ENCODE measurements around the gene GHRL.

Gene GHRL

DNA sequence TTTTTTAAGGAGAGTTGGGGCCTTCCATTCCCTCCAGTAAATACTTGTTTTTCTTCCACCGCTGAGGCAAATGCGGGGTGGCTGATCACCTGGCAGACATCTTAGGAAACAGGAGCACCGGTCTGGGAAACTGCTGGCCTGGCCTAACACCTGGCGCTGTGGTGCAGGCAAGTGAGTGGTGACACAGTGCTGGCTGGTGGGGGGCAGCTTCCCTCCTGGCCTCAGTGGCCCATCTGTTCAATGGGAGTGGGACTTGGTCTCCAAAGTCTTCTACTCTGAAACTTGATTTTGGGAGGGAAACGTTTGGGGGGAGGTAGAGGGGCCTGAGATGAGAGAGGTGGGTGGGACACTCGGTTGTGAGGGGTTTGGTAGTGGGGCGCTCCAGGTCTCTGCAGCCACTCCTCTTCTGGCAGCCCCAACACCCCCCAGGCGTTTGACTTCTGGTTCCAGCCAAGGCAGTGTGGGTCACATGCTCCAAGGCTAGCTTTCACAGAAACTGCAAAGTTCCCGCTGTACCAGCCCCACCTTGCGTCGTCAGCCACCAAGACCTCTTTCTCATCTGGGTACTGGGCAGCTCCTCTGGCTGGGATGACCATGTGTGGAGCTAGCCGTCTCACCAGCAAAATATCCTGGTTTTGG lies 4.7 kb downstream of the GHRL start:
- H3K36me3 ChIP-seq (ENCODE audit: insufficient read depth, low read length) = peaks cover 20% of the 10 kb centered on the region; the same call in 1 of the 2 replicates
- H3K79me2 ChIP-seq (ENCODE audit: control insufficient read depth, insufficient read depth, low read length, unreplicated experiment) = peaks cover under 1% of the 10 kb centered on the region
- H3K27ac ChIP-seq (ENCODE audit: low read depth, low read length) = no peak overlapping the region
- no peak overlapping the region for H2AFZ ChIP-seq (ENCODE audit: low read length, unreplicated experiment)
- peaks cover 20% of the 10 kb centered on the region for H3K4me1 ChIP-seq (ENCODE audit: control insufficient read depth, insufficient read depth, low read length, unreplicated experiment)
- no peak overlapping the region for H3K4me3 ChIP-seq (ENCODE audit: low read depth, low read length)
- no peaks in the 10 kb centered on the region for H3K27me3 ChIP-seq (ENCODE audit: insufficient read depth, low read length)

DNA sequence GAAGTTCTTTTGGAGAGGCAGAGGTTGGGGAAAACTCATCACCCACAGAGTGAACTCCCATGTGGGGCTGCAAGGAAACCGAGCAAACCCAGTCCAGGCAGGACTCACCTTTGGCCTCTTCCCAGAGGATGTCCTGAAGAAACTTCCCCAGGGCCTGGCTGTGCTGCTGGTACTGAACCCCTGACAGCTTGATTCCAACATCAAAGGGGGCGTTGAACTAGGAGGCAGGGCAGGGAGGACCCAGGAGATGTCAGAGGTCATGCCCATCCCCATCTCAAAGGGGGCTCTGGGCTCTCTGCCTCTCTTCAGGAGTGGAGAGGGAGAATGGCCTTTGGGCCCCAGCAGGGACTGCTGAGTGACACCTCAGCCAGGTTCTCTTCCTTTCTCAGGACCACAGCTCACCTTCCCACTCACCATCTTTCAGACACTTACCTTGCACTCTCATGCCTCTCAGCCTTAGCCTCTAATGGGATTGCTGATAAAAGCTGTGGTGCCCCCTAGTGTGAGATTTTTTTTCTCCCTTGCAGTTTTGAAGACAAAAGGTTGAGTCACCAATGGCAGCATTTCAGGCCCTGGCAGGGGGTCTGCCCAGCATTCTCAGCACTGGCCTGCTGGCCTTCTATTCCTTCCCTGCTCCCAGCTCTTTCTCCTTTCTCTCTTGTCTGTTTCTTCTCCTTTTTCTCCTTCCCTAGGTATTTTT lies 6.0 kb downstream of the GHRL start:
- H3K27ac ChIP-seq (ENCODE audit: low read depth, low read length) = no peak overlapping the region
- H3K27me3 ChIP-seq (ENCODE audit: insufficient read depth, low read length) = no peaks in the 10 kb centered on the region
- peaks cover 9% of the 10 kb centered on the region; the same call in 1 of the 2 replicates for H3K36me3 ChIP-seq (ENCODE audit: insufficient read depth, low read length)
- H3K4me1 ChIP-seq (ENCODE audit: control insufficient read depth, insufficient read depth, low read length, unreplicated experiment) = peaks cover 17% of the 10 kb centered on the region
- H3K4me3 ChIP-seq (ENCODE audit: low read depth, low read length) = no peak overlapping the region
- H2AFZ ChIP-seq (ENCODE audit: low read length, unreplicated experiment) = no peak overlapping the region
- H3K79me2 ChIP-seq (ENCODE audit: control insufficient read depth, insufficient read depth, low read length, unreplicated experiment) = peaks cover 2% of the 10 kb centered on the region

DNA sequence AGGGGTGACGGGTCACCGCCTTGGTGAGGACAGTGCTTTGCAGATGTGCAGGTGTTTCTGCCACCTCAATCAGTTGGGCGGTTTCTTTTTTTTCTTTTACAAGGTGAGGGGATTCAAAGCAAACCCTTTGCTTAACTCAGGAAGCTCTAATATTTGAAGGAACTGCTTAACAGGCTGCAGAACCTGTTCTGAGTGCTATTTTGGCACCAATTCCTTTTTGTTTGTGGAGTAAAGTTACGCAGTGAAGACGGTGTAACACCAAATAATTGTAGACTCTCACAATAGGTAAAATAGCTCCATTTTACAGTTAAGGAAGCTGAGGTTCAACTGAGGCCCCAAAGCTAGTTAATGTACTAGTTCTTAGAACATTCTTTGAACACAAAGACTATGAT lies 6.6 kb downstream of the GHRL start:
- Histone ChIP-seq H3K27me3 (ENCODE audit: insufficient read depth, low read length) (no peaks in the 10 kb centered on the region), H2AFZ (ENCODE audit: low read length, unreplicated experiment) (no peak overlapping the region), H3K79me2 (ENCODE audit: control insufficient read depth, insufficient read depth, low read length, unreplicated experiment) (peaks cover 2% of the 10 kb centered on the region), H3K4me3 (ENCODE audit: low read depth, low read length) (no peak overlapping the region), H3K4me1 (ENCODE audit: control insufficient read depth, insufficient read depth, low read length, unreplicated experiment) (peaks cover 19% of the 10 kb centered on the region), H3K36me3 (ENCODE audit: insufficient read depth, low read length) (0 out of 2 replicates have a peak, but pooled peaks cover 8% of the 10 kb centered on the region), H3K27ac (ENCODE audit: low read depth, low read length) (no peak overlapping the region)

DNA sequence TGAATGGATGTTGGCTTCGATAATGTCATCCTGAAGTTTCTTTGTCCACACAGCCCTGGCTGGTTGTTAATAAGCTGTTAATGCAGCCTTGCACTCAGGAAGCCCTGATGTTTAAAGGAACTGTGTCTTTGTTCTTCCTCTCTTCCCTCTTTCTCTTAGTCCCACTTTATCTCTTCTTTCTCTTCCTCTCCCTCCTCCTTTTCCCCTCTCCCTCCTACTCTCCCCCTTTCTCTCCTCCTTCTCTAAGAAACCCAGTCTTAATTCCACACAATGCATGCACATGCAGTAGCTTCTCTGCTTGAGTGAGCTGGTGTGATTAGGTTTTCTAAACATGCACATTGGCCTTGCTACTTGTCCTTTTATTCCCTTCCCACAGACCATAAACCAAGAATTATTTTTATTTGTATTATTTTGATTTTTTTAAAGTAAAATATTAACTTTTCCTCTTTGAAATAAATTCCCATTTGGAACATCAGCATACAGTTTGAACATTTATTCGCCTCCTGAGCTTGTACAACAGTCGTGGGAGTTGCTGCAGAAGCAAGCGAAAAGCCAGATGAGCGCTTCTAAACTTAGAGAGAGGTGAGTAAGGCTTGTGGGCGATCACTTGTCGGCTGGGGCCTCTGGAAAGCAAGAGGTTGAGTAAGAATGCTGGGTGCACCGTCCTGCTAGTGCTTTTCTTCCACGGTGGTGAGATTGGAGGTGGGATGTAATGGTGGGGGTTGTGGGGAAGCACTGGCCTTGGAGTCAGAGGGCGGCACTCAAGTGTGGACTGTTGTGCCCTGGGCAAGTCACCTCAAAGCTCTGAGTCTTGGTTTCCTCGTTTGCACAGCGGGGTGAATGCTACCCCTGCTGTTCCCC lies 7.2 kb downstream of the GHRL start:
- Histone ChIP-seq H3K4me3 (ENCODE audit: low read depth, low read length) (no peak overlapping the region), H3K4me1 (ENCODE audit: control insufficient read depth, insufficient read depth, low read length, unreplicated experiment) (peaks cover 19% of the 10 kb centered on the region), H2AFZ (ENCODE audit: low read length, unreplicated experiment) (no peak overlapping the region), H3K27ac (ENCODE audit: low read depth, low read length) (no peak overlapping the region), H3K36me3 (ENCODE audit: insufficient read depth, low read length) (0 out of 2 replicates have a peak, but pooled peaks cover 8% of the 10 kb centered on the region), H3K27me3 (ENCODE audit: insufficient read depth, low read length) (no peaks in the 10 kb centered on the region), H3K79me2 (ENCODE audit: control insufficient read depth, insufficient read depth, low read length, unreplicated experiment) (peaks cover 2% of the 10 kb centered on the region)

DNA sequence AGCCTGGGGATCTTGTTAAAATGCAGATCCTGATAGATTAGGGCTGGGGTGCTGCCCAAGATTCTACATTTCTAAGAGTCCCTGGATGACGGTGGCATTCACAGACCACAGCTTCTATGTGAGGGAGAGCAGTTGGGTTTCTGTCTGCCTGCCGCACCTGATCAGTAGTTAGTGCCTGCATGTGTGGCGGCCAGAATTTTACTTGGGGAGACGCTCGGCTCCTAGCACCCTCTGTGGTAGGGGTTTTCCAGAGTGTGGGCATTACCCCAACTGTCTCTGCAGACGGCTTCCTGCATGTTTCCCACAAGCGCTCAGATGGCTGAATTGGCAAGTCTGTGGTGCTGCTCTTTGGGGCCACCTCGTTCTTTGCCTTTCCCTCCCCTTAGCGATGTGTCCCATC lies 8.3 kb downstream of the GHRL start:
- Histone ChIP-seq H3K4me3 (ENCODE audit: low read depth, low read length) (no peak overlapping the region), H2AFZ (ENCODE audit: low read length, unreplicated experiment) (no peak overlapping the region), H3K4me1 (ENCODE audit: control insufficient read depth, insufficient read depth, low read length, unreplicated experiment) (peaks cover 19% of the 10 kb centered on the region), H3K27me3 (ENCODE audit: insufficient read depth, low read length) (no peaks in the 10 kb centered on the region), H3K79me2 (ENCODE audit: control insufficient read depth, insufficient read depth, low read length, unreplicated experiment) (peaks cover 2% of the 10 kb centered on the region), H3K27ac (ENCODE audit: low read depth, low read length) (no peak overlapping the region), H3K36me3 (ENCODE audit: insufficient read depth, low read length) (0 out of 2 replicates have a peak, but pooled peaks cover 8% of the 10 kb centered on the region)

DNA sequence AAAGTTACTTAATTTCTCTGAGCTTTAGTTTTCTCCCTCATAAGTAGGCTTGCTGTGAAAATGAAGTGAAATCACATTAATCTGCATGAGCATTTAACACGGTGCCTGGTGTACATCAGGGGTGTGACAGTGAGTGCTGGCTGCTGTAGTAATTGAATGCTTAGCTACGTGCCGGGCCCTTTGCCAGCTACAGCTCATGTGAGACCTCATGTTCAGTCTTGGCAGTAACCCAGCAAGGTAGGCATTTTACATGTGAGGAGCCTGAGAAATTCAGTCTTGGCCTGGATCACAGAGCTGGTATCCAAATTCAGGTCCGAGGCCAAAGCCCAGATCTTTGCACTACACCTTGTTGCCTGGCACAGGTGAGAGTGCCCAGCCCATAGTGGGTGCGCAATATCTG lies 9.1 kb downstream of the GHRL start:
- no peak overlapping the region for H2AFZ ChIP-seq (ENCODE audit: low read length, unreplicated experiment)
- H3K27me3 ChIP-seq (ENCODE audit: insufficient read depth, low read length) = no peaks in the 10 kb centered on the region
- peaks cover 2% of the 10 kb centered on the region for H3K79me2 ChIP-seq (ENCODE audit: control insufficient read depth, insufficient read depth, low read length, unreplicated experiment)
- H3K4me1 ChIP-seq (ENCODE audit: control insufficient read depth, insufficient read depth, low read length, unreplicated experiment) = peaks cover 19% of the 10 kb centered on the region
- H3K27ac ChIP-seq (ENCODE audit: low read depth, low read length) = no peak overlapping the region
- no peak overlapping the region for H3K4me3 ChIP-seq (ENCODE audit: low read depth, low read length)
- 0 out of 2 replicates have a peak, but pooled peaks cover 8% of the 10 kb centered on the region for H3K36me3 ChIP-seq (ENCODE audit: insufficient read depth, low read length)

DNA sequence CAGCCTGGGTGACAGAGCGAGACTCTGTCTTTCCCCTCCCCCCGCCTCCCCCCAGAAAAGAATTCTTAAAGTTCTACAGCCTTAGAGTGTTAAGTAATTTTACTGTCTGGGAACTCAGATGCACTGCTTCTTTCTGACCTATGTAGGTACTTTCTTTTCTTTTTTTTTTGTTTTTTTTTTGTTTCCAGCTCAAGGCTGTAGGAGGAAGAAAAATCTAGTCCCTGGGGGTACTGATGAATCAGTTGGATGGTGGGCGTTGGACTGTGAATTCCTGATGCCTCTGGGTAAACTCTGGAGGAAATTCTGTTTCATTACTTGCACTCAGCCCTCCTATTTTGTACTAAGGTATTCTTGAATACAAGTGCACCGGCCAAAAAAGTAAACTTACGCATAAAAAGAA lies 10.8 kb downstream of the GHRL start:
- Histone ChIP-seq H3K27me3 (ENCODE audit: insufficient read depth, low read length) (no peaks in the 10 kb centered on the region), H3K79me2 (ENCODE audit: control insufficient read depth, insufficient read depth, low read length, unreplicated experiment) (peaks cover 2% of the 10 kb centered on the region), H3K27ac (ENCODE audit: low read depth, low read length) (peak overlapping the region; percentile 37), H2AFZ (ENCODE audit: low read length, unreplicated experiment) (no peak overlapping the region), H3K4me3 (ENCODE audit: low read depth, low read length) (no peak overlapping the region; the same call in 1 of the 2 replicates), H3K36me3 (ENCODE audit: insufficient read depth, low read length) (0 out of 2 replicates have a peak, but pooled peaks cover 8% of the 10 kb centered on the region), H3K4me1 (ENCODE audit: control insufficient read depth, insufficient read depth, low read length, unreplicated experiment) (peaks cover 15% of the 10 kb centered on the region)

DNA sequence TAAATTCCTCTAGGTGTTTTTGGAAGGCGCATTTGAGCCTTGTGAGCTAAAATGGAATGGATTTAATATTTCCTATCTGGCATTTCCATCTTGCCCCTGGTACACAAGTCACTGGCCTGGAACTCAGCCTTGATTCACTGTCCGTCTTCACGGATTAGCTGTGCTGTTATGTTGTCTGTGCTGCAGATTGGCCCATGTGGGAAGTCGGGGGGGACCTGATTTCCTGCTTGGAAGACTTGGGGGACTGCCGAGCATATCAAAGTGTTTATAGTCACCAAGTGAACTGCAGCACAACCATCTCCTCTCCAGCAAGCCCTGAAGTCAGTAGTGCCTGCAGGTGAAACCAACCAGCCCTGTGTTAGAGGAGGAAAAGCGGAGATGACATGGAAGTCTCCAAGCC lies 12.2 kb downstream of the GHRL start:
- no peak overlapping the region for H3K27ac ChIP-seq (ENCODE audit: low read depth, low read length)

DNA sequence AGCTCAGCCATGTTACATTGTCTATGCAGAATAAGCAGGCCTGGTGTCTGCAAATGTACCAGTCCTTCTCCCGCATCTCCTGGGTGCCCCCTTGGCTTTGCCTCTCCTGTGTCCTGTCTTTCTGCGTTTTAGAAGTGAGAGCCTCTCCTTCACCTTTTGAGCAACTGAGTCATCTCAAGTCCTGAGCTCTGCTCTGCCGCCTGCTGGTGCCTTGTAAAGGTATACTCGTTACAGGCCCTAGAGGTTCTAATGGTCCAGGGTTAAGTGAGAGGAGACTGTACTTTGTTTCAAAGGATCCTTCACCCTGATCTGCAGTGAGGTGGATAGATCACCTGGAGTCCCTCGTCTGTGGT lies 12.6 kb downstream of the GHRL start:
- Histone ChIP-seq H2AFZ (ENCODE audit: low read length, unreplicated experiment) (no peak overlapping the region), H3K4me1 (ENCODE audit: control insufficient read depth, insufficient read depth, low read length, unreplicated experiment) (peaks cover 10% of the 10 kb centered on the region), H3K36me3 (ENCODE audit: insufficient read depth, low read length) (0 out of 2 replicates have a peak, but pooled peaks cover 5% of the 10 kb centered on the region), H3K27ac (ENCODE audit: low read depth, low read length) (no peak overlapping the region), H3K4me3 (ENCODE audit: low read depth, low read length) (no peak overlapping the region), H3K79me2 (ENCODE audit: control insufficient read depth, insufficient read depth, low read length, unreplicated experiment) (peaks cover 8% of the 10 kb centered on the region), H3K27me3 (ENCODE audit: insufficient read depth, low read length) (no peaks in the 10 kb centered on the region)

More for the DNA sequence above, 12.2 kb downstream of the GHRL start:
- Histone ChIP-seq H3K4me1 (ENCODE audit: control insufficient read depth, insufficient read depth, low read length, unreplicated experiment) (peaks cover 10% of the 10 kb centered on the region), H3K79me2 (ENCODE audit: control insufficient read depth, insufficient read depth, low read length, unreplicated experiment) (peaks cover 7% of the 10 kb centered on the region), H2AFZ (ENCODE audit: low read length, unreplicated experiment) (no peak overlapping the region), H3K36me3 (ENCODE audit: insufficient read depth, low read length) (0 out of 2 replicates have a peak, but pooled peaks cover 5% of the 10 kb centered on the region), H3K27me3 (ENCODE audit: insufficient read depth, low read length) (no peaks in the 10 kb centered on the region), H3K4me3 (ENCODE audit: low read depth, low read length) (no peak overlapping the region)

DNA sequence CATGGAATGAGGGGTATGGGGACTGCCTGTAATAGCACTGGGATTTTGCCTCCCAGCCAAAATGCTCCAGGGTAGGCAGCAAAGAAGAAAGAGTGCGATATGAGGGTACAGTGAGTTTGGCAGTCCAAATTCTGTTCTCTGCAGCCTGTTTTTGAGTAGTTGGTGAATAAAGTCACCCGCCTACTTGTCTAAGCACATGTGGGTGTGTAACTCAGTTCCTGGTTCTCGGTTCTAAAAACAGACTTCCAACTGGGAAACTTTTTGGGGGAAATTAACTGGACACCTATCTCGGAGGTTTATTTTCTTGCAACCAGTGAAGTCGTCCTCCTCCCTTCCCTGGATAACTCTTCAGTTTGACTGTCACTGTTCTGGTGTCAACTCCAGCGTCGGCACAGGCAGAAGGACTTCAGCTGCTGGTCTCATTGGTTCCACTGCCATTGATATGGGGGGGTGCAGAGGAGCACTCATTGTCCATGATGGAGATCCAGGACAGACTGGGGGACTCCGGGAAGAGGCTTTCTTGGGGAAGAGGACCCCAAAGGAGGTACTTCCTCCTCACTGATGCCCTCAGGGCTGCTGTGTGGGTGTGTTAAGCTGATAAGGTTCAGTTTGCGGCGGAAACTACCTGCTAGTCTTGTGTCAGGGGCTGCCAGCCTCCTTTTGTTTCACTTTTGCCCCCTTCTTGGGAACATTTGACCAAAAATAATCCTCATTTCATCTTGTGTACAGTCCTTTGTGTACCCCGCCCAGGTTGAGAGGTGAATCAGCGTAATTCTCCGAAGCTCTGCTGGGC lies 13.2 kb downstream of the GHRL start:
- Histone ChIP-seq H3K4me3 (ENCODE audit: low read depth, low read length) (no peak overlapping the region), H3K27me3 (ENCODE audit: insufficient read depth, low read length) (no peaks in the 10 kb centered on the region), H3K27ac (ENCODE audit: low read depth, low read length) (no peak overlapping the region), H2AFZ (ENCODE audit: low read length, unreplicated experiment) (no peak overlapping the region), H3K79me2 (ENCODE audit: control insufficient read depth, insufficient read depth, low read length, unreplicated experiment) (peaks cover 12% of the 10 kb centered on the region), H3K36me3 (ENCODE audit: insufficient read depth, low read length) (0 out of 2 replicates have a peak, but pooled peaks cover 5% of the 10 kb centered on the region), H3K4me1 (ENCODE audit: control insufficient read depth, insufficient read depth, low read length, unreplicated experiment) (peaks cover 10% of the 10 kb centered on the region)
